NCI-H1436 treated with DMSO at 0.1 percent for 48 hours (cell line): ENCODE results near the gene RASA3.
"Not testable (repeated sequence)": the region's sequence is repeated elsewhere in the genome, so short reads cannot be mapped to it uniquely, and the experiment has no call there.

ENCODE experiments used
- DNase-seq: peaks from one replicate; lab custom pipeline; 2025; lab: John Stamatoyannopoulos, UW

The RASA3 gene

DNA sequence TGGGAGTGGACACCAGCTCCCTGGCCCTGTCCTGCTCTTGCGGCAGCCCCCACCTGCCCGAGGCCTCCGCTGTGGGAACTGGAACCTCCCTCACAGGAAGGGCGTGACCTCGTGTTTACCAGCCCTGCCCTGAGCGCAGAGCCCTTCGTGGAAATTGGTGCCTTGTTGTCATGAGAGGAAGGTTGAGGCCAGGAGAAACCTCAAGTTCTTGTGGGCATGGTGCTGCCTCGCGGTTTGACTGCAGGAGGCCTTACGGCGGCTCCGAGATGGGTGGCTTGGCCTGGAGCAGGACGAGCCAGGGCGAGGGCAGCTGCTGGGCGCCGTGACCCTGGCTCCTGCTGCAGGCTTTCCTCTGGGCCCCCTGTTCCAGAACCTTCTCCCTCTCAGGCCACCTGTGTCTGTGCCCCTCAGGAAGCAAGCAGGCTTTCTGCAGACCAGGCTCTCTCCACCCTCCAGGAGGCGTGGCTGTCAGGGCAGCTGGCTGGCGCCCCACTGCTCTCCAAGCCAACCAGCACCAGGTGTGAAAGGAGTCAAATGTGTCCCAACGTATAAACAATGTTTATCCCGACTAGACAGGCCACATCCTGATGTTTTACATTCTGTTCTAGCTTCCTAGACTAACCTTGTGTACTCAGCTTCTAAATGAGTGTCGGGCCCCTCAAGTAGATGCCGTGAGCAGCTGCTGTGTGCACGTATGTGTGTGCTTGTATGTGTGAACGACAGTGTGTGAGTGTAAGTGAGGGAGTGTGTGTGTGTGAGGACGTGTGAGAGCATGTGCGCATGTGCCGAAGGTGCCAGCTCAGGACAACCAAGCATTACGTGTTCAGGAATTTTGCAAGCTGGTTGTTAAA is 10.4 kb upstream of the RASA3 start:
- DNase-seq = no peak

GRCh38 chr13:114142137-114142550 is 9.7 kb upstream of the RASA3 start:
- no peak for DNase-seq

GRCh38 chr13:114141261-114141996 is 9.0 kb upstream of the RASA3 start:
- DNase-seq = no peak

- no peak for DNase-seq
Observed at GRCh38 chr13:114140906-114141250, 8.5 kb upstream of the RASA3 start.

GRCh38 chr13:114140131-114140905 is 7.9 kb upstream of the RASA3 start:
- no peak for DNase-seq

- no peak for DNase-seq
Observed at GRCh38 chr13:114136576-114136975, 4.2 kb upstream of the RASA3 start.

DNA sequence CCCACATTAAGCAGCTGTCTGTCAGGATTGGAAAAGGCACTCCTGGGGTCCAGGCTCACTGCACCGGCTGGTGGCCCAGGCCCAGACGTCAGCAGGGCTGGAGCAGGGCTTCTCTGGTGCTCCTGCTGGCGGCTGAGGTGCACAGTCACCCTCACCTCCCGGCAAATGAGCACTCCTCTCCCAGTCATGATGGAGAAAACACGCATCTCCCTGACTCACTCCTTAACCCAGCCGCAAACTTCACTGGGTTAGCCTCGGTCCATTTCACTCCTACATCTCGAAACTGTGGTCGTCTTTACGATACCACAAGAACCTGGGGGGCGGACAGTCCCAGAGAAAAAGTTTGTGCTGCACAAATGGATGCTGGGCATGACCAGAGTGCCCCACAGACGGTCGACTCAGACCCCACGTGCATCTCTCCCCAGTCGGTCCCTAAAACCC is 3.3 kb upstream of the RASA3 start:
- no peak for DNase-seq

- DNase-seq = no peak
Observed at GRCh38 chr13:114134944-114135610, 2.7 kb upstream of the RASA3 start.

- no peak for DNase-seq
Observed at GRCh38 chr13:114134111-114134943, 1.9 kb upstream of the RASA3 start.

DNA sequence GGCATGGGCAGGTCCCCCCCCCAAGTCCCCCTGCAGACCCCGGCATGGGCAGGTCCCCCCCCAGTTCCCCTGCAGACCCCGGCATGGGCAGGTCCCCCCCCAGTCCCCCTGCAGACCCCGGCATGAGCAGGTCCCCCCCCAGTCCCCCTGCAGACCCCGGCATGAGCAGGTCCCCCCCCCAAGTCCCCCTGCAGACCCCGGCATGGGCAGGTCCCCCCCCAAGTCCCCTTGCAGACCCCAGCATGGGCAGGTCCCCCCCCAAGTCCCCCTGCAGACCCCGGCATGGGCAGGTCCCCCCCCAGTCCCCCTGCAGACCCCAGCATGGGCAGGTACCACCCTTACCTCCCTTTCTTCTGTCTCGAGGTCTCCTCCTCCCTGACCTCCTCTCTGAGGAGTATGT is 1.1 kb upstream of the RASA3 start:
- DNase-seq = not testable (repeated sequence)

GRCh38 chr13:114133126-114133525 is 703 bp upstream of the RASA3 start:
- not testable (repeated sequence) for DNase-seq

DNA sequence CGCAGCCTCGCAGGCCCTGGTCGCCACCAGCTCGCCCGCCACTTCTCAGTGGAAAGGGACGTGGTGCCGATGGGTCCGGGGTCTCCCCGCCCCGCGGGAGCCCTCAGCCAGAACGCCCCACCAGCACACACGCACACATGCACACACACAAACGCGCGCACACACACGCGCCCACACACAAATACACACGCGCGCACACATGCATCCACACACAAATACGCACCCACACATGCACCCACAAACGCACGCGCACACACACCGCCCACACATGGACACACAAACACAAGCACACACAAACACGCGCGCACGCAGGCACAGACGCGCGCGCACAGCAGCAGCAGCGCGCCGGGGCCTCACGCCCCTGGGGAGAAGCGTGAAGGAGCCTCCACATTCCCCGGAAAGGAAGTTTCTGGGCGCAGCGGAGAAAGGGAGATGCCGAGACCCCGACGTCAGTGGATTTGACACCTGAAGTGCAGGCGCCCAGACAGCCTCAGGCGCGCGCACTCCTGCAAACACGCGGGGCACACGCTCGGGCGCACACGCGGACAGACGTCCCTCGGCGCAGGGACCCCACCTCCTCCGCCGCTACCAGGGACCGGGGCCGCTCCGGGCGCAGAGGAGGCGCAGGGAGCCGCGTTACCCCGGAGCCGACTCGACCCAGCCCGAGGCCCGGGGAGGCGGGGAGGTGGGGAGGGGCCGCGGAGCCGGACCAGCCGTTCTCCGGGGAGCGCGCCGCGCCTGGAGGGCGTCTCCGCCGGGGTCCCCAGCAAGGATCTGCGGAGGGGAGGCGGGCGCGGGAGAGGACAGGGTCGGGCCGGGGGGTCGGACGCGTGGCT is 622 bp downstream of the RASA3 start:
- no peak for DNase-seq

DNA sequence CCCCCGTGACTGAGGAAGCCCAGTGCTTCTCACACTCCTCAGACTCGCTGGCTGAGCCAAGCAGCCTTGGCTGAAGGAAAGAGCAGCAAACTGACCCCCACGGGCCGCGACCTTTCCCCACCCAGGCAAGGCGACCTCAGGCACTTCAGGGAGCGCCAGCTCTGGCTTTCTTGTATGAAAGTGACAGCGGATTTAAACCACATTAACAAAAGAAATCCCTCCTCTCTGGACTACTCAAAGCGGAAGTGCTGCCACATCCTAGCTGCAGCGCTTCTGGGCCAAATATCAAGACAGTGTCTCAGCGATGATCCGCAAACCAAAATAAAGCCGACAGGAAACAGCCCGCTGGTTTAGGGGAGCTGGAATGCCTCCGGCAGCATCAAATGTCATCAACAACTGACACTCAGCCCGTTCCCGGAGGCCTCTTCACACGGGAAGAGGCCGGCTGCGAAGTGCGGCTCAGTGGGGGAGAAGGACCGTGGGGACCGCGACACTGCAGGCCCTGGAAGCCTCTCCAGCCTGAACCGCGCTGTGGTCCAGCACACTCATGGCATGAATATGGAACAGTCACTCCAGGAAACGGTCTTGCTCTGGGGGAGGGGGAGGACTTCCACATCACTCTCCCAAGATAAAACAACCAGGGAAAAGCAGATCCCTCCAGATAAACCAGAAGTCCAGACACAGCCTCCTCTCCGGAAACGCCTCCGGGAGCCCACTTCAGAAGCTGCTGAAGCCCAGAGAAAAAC is 1.4 kb downstream of the RASA3 start:
- no peak for DNase-seq

DNA sequence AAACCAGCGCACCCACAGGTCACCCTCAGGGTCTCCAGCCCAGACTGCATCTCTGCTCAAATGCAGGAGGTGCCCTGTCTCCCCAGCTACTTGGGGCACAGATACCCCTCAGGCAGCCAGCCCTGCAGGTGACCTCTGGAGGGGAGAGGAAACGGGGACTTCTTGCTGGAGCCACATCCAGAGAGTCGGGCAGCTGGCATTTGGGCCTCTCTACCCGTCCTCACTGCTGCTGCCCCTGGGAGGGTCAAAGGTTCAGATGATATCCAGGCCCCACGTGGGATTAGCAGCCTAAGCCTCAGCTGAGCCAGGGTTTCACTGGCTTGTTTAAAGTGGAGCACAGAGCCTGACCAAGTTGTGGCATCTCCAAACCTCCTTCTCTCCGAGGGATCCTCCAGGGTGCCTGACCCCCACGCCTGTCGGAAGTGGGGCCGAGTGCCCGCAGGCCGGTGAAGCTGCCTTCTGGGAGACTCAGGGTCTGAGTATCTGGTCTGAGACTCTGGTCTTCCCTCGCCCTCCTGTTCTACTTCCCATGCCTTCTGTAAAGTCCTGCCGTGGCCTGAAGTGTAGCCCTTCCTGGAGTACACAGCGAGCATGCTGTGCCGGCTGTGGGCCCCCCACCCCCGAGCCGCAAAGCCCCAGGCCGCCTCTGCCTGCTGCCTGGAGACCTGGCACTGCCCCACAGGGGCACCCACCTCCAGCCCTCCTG is 2.1 kb downstream of the RASA3 start:
- DNase-seq = no peak

DNA sequence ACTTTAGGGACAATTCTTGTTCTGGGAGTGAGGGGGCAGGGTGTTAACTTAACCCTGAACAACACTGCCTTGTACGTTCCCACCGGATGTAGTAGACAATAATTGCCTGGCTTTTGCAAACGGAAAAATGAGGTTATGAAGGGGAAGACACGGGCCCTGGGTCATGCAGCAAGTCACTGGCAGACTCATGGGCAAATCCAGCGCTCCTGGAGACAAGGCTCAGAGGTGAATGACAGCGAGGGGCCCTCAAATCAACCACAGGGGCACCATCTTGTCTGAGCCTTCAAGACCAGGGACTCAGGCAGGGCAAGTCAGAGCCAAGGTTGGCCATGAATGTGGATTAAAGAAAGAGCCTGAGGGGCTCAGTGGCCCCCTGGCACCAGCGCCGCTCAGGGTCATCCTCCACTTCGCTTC is 2.8 kb downstream of the RASA3 start:
- no peak for DNase-seq

GRCh38 chr13:114128624-114129522 is 3.5 kb downstream of the RASA3 start:
- no peak for DNase-seq

- DNase-seq = no peak
Observed at GRCh38 chr13:114128348-114128623, 4.1 kb downstream of the RASA3 start.
